ENCODE measurements around the gene ESRP2. TPM values are rescaled to one million over a fixed set of nuclear protein-coding genes. Genes with fewer than 3 reads are reported as not detected.

The ESRP2 gene
- total RNA-seq, 1 donor from 2014 or later = 0.73 TPM

GRCh38 chr16:68265078-68265920 is 29.4 kb upstream of the ESRP2 start:
- intact Hi-C loops (cut with DNase I) = no loop called here
- peak; percentile 67 for ATAC-seq (ENCODE audit: poor library complexity)

GRCh38 chr16:68264128-68265077 is 28.5 kb upstream of the ESRP2 start, which contains the start of gene SLC7A6:
TSS of gene SLC7A6 (plus strand) at chr16:68264526. CDS start at chr16:68274727, 10,201 bp downstream.
- DNase-seq (peak; percentile 88), ATAC-seq (ENCODE audit: poor library complexity) (peak; percentile 79)
- intact Hi-C loops (cut with DNase I) = loop anchor here (5.0 kb wide), 1 partner anchor 48 kb away; the partner anchor contains the start of genes PRMT7 and SLC7A6OS

More at GRCh38 chr16:68265078-68265920, 29.4 kb upstream of the ESRP2 start:
- DNase-seq = peak; percentile 73

GRCh38 chr16:68263559-68264127 is 27.7 kb upstream of the ESRP2 start:
- DNase-seq (peak; percentile 8), ATAC-seq (ENCODE audit: poor library complexity) (no peak)
- intact Hi-C loops (cut with DNase I) = loop anchor here (2.0 to 5.0 kb wide), 2 partner anchors 49 to 65 kb away; partner anchors contain the start of genes PRMT7 and SLC7A6OS

- DNase-seq (peak; percentile 57), ATAC-seq (ENCODE audit: poor library complexity) (peak; percentile 21)
- intact Hi-C loops (cut with DNase I) = no loop called here
These were observed 23.3 kb upstream of the ESRP2 start for GRCh38 chr16:68259007-68259825.

GRCh38 chr16:68257906-68258800 is 22.2 kb upstream of the ESRP2 start:
- peak; percentile 38 for ATAC-seq (ENCODE audit: poor library complexity)
- intact Hi-C loops (cut with DNase I) = no loop called here
- peak; percentile 53 for DNase-seq

GRCh38 chr16:68257251-68257905 is 21.5 kb upstream of the ESRP2 start:
- DNase-seq (peak; percentile 48), ATAC-seq (ENCODE audit: poor library complexity) (no peak)
- intact Hi-C loops (cut with DNase I) = no loop called here

GRCh38 chr16:68255712-68256111 is 19.8 kb upstream of the ESRP2 start:
- ATAC-seq (ENCODE audit: poor library complexity) = no peak
- intact Hi-C loops (cut with DNase I) = no loop called here
- peak; percentile 32 for DNase-seq

GRCh38 chr16:68253721-68254120 is 17.8 kb upstream of the ESRP2 start:
- ATAC-seq (ENCODE audit: poor library complexity) (no peak), DNase-seq (no peak)
- intact Hi-C loops (cut with DNase I) = no loop called here

- DNase-seq (no peak), ATAC-seq (ENCODE audit: poor library complexity) (peak; percentile 32)
- intact Hi-C loops (cut with DNase I) = no loop called here
These were observed 16.5 kb upstream of the ESRP2 start for GRCh38 chr16:68252383-68252782.

GRCh38 chr16:68251832-68252231 is 15.9 kb upstream of the ESRP2 start:
- peak; percentile 89 for ATAC-seq (ENCODE audit: poor library complexity)
- intact Hi-C loops (cut with DNase I) = no loop called here

GRCh38 chr16:68250951-68251350 is 15.0 kb upstream of the ESRP2 start:
- DNase-seq = no peak
- intact Hi-C loops (cut with DNase I) = no loop called here
- ATAC-seq (ENCODE audit: poor library complexity) = no peak

More at GRCh38 chr16:68251832-68252231, 15.9 kb upstream of the ESRP2 start:
- DNase-seq = no peak

GRCh38 chr16:68249371-68249770 is 13.4 kb upstream of the ESRP2 start:
- intact Hi-C loops (cut with DNase I) = no loop called here
- ATAC-seq (ENCODE audit: poor library complexity) (no peak), DNase-seq (no peak)

- DNase-seq = no peak
- no peak for ATAC-seq (ENCODE audit: poor library complexity)
- intact Hi-C loops (cut with DNase I) = no loop called here
These were observed 12.0 kb upstream of the ESRP2 start for GRCh38 chr16:68247932-68248331.

- no peak for DNase-seq
- intact Hi-C loops (cut with DNase I) = no loop called here
- ATAC-seq (ENCODE audit: poor library complexity) = peak; percentile 6
These were observed 11.5 kb upstream of the ESRP2 start for GRCh38 chr16:68247400-68247799.

GRCh38 chr16:68246666-68247065 is 10.7 kb upstream of the ESRP2 start:
- DNase-seq = no peak
- intact Hi-C loops (cut with DNase I) = no loop called here
- no peak for ATAC-seq (ENCODE audit: poor library complexity)

GRCh38 chr16:68246121-68246520 is 10.2 kb upstream of the ESRP2 start:
- intact Hi-C loops (cut with DNase I) = no loop called here
- DNase-seq (no peak), ATAC-seq (ENCODE audit: poor library complexity) (no peak)

Measured in Right ventricle myocardium superior (tissue), 1 donor.